Measurements from ENCODE around the gene BTNL9. TPM values are rescaled to one million over a fixed set of nuclear protein-coding genes. Genes with fewer than 3 reads are reported as not detected.
"Not testable (repeated sequence)": the region's sequence is repeated elsewhere in the genome, so short reads cannot be mapped to it uniquely, and the experiment has no call there.

Gene BTNL9
- total RNA-seq, 1 experiment from 2014 or later = 37.5 TPM

- no TSS peak for BruUV-seq (replicated peaks)
- Histone ChIP-seq H3K27me3 (ENCODE audit: control insufficient read depth, insufficient read depth, low read length) (no peaks in the 10 kb centered on the region), H3K36me3 (ENCODE audit: control insufficient read depth, insufficient read depth, low read length) (no peaks in the 10 kb centered on the region), H3K27ac (ENCODE audit: low read length) (peak overlapping the region; percentile 23; the same call in 1 of the 2 replicates), H3K4me3 (ENCODE audit: low read depth in 2 of 2, low read length in 2 of 2) (no peak overlapping the region), H3K9me3 (ENCODE audit: control insufficient read depth, insufficient read depth, low read depth, low read length) (no peaks in the 10 kb centered on the region), H3K4me1 (ENCODE audit: control insufficient read depth, insufficient read depth, low read length) (no peaks in the 10 kb centered on the region)
- intact Hi-C loops (cut with micrococcal nuclease; ENCODE audit: unreplicated experiment) = no loop called here
- CTCF ChIA-PET = no interaction called here
- POLR2A ChIA-PET = no interaction called here
- in situ Hi-C loops (cut with HindIII; ENCODE audit: low pct_unique_long_range_greater_than_20kb, low sequenced_read_pairs) = no loop called here
- no peak for DNase-seq (ENCODE audit: low read depth, low spot score)
- no peak for ATAC-seq
- TF ChIP-seq POLR2AphosphoS5 (IDR thresholded peaks at IDR 0.05; ENCODE audit: low read depth, low read length) (no peak), TCF7L2 (IDR thresholded peaks at IDR 0.05; ENCODE audit: low read depth, low read length) (no peak), REST (IDR thresholded peaks at IDR 0.05; ENCODE audit: insufficient read depth in 1 of 2, low read depth in 2 of 2, low read length in 1 of 2) (no peak), CTCF (IDR thresholded peaks at IDR 0.05) (no peak), SIN3A (IDR thresholded peaks at IDR 0.05; ENCODE audit: borderline replicate concordance, insufficient read depth, low read depth, low read length) (no peak)
Measured at GRCh38 chr5:181092428-181092827, 52.4 kb downstream of the BTNL9 start.

DNA sequence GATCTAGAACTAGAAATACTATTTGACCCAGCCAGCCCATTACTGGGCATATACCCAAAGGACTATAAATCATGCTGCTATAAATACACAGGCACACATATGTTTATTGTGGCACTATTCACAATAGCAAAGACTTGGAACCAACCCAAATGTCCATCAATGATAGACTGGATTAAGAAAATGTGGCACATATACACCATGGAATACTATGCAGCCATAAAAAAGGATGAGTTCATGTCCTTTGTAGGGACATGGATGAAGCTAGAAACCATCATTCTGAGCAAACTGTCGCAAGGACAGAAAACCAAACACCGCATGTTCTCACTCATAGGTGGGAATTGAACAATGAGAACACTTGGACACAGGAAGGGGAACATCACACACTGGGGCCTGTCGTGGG lies 55.1 kb downstream of the BTNL9 start:
- DNase-seq (ENCODE audit: low read depth, low spot score); CTCF ChIA-PET; ATAC-seq; H3K4me1 ChIP-seq (ENCODE audit: control insufficient read depth, insufficient read depth, low read length); H3K27me3 ChIP-seq (ENCODE audit: control insufficient read depth, insufficient read depth, low read length); BruUV-seq (replicated peaks); H3K4me3 ChIP-seq (ENCODE audit: low read depth in 2 of 2, low read length in 2 of 2); H3K9me3 ChIP-seq (ENCODE audit: control insufficient read depth, insufficient read depth, low read depth, low read length); H3K27ac ChIP-seq (ENCODE audit: low read length); in situ Hi-C loops (cut with HindIII; ENCODE audit: low pct_unique_long_range_greater_than_20kb, low sequenced_read_pairs); POLR2A ChIA-PET; intact Hi-C loops (cut with micrococcal nuclease; ENCODE audit: unreplicated experiment); H3K36me3 ChIP-seq (ENCODE audit: control insufficient read depth, insufficient read depth, low read length): not testable (repeated sequence)

GRCh38 chr5:181096721-181097382 lies 56.8 kb downstream of the BTNL9 start:
- CTCF ChIA-PET; H3K9me3 ChIP-seq (ENCODE audit: control insufficient read depth, insufficient read depth, low read depth, low read length); H3K27ac ChIP-seq (ENCODE audit: low read length); H3K4me1 ChIP-seq (ENCODE audit: control insufficient read depth, insufficient read depth, low read length); intact Hi-C loops (cut with micrococcal nuclease; ENCODE audit: unreplicated experiment); DNase-seq (ENCODE audit: low read depth, low spot score); H3K27me3 ChIP-seq (ENCODE audit: control insufficient read depth, insufficient read depth, low read length); H3K36me3 ChIP-seq (ENCODE audit: control insufficient read depth, insufficient read depth, low read length); H3K4me3 ChIP-seq (ENCODE audit: low read depth in 2 of 2, low read length in 2 of 2); in situ Hi-C loops (cut with HindIII; ENCODE audit: low pct_unique_long_range_greater_than_20kb, low sequenced_read_pairs); POLR2A ChIA-PET: not testable (repeated sequence)
- BruUV-seq (replicated peaks) = TSS peak; percentile 42
- peak; percentile 82 for ATAC-seq

GRCh38 chr5:181097383-181097753 lies 57.3 kb downstream of the BTNL9 start:
- H3K36me3 ChIP-seq (ENCODE audit: control insufficient read depth, insufficient read depth, low read length); H3K9me3 ChIP-seq (ENCODE audit: control insufficient read depth, insufficient read depth, low read depth, low read length); H3K4me1 ChIP-seq (ENCODE audit: control insufficient read depth, insufficient read depth, low read length); CTCF ChIA-PET; in situ Hi-C loops (cut with HindIII; ENCODE audit: low pct_unique_long_range_greater_than_20kb, low sequenced_read_pairs); DNase-seq (ENCODE audit: low read depth, low spot score); H3K27ac ChIP-seq (ENCODE audit: low read length); ATAC-seq; intact Hi-C loops (cut with micrococcal nuclease; ENCODE audit: unreplicated experiment); BruUV-seq (replicated peaks); H3K27me3 ChIP-seq (ENCODE audit: control insufficient read depth, insufficient read depth, low read length); POLR2A ChIA-PET; H3K4me3 ChIP-seq (ENCODE audit: low read depth in 2 of 2, low read length in 2 of 2): not testable (repeated sequence)

DNA sequence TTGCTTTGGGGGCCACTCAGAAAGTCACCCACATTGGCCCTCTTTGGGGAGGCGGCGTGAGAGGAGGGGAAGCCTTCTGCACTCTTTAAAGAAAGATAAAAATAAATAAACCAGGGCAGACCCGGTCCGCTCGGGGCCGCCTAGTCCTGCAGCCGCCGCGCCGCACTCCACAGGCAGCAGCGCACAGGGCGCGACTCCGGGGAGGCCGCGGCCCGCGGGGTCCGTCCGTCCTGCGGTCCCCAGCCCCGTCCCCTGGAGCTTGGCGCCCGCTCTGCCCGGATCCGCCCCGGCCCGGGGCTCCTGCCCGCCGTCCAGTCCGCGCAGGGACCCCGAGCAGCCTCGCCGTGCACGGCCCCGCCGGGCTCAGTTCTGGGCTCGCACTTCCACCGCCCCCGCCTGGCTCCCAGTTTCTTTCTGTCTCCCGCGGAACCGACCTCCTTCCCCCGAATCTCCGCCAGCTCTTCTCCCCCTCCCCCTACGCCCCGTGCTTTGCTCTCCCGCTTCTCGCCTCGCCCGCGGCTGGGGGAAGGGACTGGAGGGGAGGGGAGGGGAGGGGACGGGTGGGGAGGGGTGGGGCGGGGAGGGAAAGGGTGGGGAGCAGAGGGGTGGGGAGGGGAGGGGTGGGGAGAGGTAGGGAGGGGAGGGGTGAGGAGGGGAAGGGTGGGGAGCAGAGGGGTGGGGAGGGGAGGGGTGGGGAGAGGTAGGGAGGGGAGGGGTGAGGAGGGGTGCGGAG lies 57.9 kb downstream of the BTNL9 start:
- CTCF ChIA-PET; H3K36me3 ChIP-seq (ENCODE audit: control insufficient read depth, insufficient read depth, low read length); H3K9me3 ChIP-seq (ENCODE audit: control insufficient read depth, insufficient read depth, low read depth, low read length); H3K27ac ChIP-seq (ENCODE audit: low read length); intact Hi-C loops (cut with micrococcal nuclease; ENCODE audit: unreplicated experiment); POLR2A ChIA-PET; in situ Hi-C loops (cut with HindIII; ENCODE audit: low pct_unique_long_range_greater_than_20kb, low sequenced_read_pairs); H3K27me3 ChIP-seq (ENCODE audit: control insufficient read depth, insufficient read depth, low read length); DNase-seq (ENCODE audit: low read depth, low spot score); BruUV-seq (replicated peaks); H3K4me1 ChIP-seq (ENCODE audit: control insufficient read depth, insufficient read depth, low read length): not testable (repeated sequence)
- H3K4me3 ChIP-seq (ENCODE audit: low read depth in 2 of 2, low read length in 2 of 2) = 0 out of 4 replicates have a peak overlapping the region, but pooled peaks of 1 of the 2 experiments have one; percentile 12
- ATAC-seq = peak; percentile 5; the same call in 1 of the 2 replicates
